CD4-positive, alpha-beta T cell treated with Interleukin-21 for 1 hour (primary cell): ENCODE measurements around the gene MLST8.
"Not testable (repeated sequence)": the region's sequence is repeated elsewhere in the genome, so short reads cannot be mapped to it uniquely, and the experiment has no call there.

Source experiments
- DNase-seq: peaks from one replicate; pipeline ENCODE4 v3.0.0-alpha.2; 2020

Gene MLST8

DNA sequence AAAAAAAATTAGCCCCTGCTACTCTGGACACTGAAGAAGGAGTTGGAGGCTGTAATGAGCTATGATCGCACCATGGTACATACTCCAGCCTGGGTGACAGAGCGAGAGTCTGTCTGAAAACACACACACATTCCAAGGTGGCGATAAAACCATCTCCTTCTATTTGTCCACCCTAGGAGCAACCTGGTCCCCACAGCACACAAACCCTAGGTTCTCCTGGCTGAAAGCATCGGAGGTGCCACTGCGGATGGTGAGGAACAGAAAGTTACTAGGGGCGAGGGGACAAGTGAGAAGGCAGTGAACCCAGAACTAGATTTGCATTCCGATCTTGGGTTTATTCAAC is 47.5 kb downstream of the MLST8 start:
- no peak for DNase-seq

DNA sequence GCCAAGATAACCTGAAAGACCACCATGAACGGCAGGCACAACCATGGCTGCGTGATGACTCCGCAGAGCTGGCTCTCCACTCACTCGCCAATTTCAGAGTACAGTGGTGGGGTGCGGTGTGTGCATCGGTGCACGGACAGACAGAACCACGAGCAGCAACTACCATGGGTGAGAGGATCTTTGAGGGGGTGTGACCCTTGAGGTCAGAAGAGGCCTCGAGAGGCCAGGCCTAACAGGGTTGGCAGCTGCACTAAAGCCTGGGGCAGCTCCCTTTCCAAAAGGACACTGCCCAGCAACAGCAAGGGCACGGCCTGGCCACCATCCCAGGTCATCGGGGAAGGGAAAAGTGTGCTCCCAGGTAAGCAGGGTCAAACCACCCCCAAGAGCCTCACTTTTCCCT is 48.0 kb downstream of the MLST8 start:
- DNase-seq: no peak

GRCh38 chr16:2256531-2257140 is 51.4 kb downstream of the MLST8 start:
- no peak for DNase-seq

DNA sequence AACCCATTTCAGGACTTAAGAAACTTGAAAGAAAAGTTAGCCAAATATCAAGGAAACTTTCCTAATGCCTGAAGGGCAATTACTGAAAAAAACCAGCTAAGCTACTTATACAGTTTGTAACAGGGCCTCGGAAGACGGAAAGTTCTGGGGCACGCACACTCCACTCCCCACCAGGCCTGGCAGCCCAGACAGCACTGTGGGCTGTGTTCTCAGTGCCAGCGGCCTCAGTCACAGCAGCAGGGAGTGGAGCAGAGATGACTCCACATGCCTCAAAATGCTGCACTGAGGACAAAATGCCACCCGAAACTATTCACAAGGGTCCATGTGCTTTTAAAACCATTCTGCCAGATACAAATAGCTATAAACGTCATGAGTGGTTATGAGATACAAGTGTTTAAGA is 52.5 kb downstream of the MLST8 start:
- DNase-seq: no peak

DNA sequence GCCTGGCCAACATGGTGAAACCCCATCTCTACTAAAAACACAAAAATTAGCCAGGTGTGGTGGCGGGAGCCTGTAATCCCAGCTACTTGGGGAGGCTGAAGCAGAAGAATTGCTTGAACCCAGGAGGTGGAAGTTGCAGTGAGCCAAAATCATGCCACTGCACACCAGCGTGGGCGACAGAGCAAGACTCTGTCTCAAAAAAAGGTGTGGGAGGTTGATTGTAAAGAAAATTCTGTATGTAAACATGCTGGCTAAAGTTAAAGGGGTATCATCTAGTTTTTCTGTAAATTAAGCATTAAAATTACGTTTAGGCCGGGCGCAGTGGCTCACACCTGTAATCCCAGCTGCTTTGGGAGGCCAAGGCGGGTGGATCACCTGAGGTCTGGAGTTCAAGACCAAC is 53.3 kb downstream of the MLST8 start:
- DNase-seq: not testable (repeated sequence)
